Urinary bladder (tissue), 4 donors: ENCODE results near the gene P4HA2. TPM values are rescaled to one million over a fixed set of nuclear protein-coding genes. Genes with fewer than 3 reads are reported as not detected.
"Not testable (repeated sequence)": the region's sequence is repeated elsewhere in the genome, so short reads cannot be mapped to it uniquely, and the experiment has no call there.

ENCODE experiments used
- DNase-seq: peaks from one replicate; pipeline ENCODE4 v3.0.0-alpha.2; 2015; ENCODE audit errors: extremely low spot score
- H3K27ac ChIP-seq: one replicate; pipeline ENCODE4 v1.5.1; 2013; ENCODE audit warnings: low read depth, mild to moderate bottlenecking, moderate library complexity
- H3K36me3 ChIP-seq: one replicate; pipeline ENCODE4 v1.6.1; 2013; ENCODE audit warnings: mild to moderate bottlenecking, moderate library complexity; ENCODE audit not compliant: insufficient read depth
- H3K4me1 ChIP-seq: one replicate; pipeline ENCODE4 v1.6.1; 2013; ENCODE audit warnings: mild to moderate bottlenecking, moderate library complexity; ENCODE audit not compliant: insufficient read depth
- H3K4me3 ChIP-seq: one replicate; pipeline ENCODE4 v1.5.1; 2013; ENCODE audit warnings: low read depth, low read length
- WGBS: extraction: QIAGEN DNeasy Blood & Tissue Kit; methylation state at CpG from one replicate; pipeline ENCODE4 v1.1.7; 2013; 5-methylcytosine and 5-hydroxymethylcytosine counted together
- polyA plus RNA-seq: library from polyadenylated mRNA; stranded (reverse); fragments of 200-250 nt; gene quantifications from one replicate; pipeline ENCODE4 v1.2.3, GENCODE V29; 2013
- small RNA-seq: library from RNA; depleted of rRNA; stranded (forward); fragments of <200 nt; gene quantifications from one replicate; pipeline ENCODE3, GENCODE V24; 2014
- total RNA-seq: library from RNA; depleted of rRNA; stranded (reverse); fragments of >200 nt; gene quantifications from one replicate; pipeline ENCODE4 v1.2.3, GENCODE V29; 2014
- donor health status: healthy with polysubstance abuse.
- donor health status: healthy.

The P4HA2 gene
- total and polyA plus RNA-seq, 2 donors, result 44.2 to 102 TPM

DNA sequence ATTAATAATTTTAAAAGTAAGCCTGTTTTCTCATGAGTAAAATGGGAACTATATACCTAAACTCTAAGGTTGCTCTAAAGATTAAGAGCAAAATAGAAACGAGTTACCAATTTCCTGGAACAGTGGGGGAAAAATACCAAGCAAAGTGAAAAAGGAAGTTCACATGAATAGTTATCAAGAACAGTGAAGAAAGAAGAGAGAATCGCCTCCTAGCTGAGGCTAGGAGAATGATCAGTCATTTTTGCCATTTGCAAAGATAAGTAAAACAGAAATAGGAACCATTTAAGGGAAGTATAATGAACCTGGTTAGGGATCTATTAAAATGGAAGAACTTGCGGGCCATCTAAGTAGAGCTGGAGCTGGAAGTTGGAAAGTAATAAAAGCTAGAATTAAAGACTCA is 50.7 kb downstream of the P4HA2 start:
- Histone ChIP-seq H3K27ac (no peak overlapping the region), H3K4me3 (no peak overlapping the region), H3K36me3 (no peaks in the 10 kb centered on the region), H3K4me1 (no peaks in the 10 kb centered on the region)
- DNase-seq, result no peak
- WGBS, result 66% methylated on average over 3 of the region's 3 CpGs

DNA sequence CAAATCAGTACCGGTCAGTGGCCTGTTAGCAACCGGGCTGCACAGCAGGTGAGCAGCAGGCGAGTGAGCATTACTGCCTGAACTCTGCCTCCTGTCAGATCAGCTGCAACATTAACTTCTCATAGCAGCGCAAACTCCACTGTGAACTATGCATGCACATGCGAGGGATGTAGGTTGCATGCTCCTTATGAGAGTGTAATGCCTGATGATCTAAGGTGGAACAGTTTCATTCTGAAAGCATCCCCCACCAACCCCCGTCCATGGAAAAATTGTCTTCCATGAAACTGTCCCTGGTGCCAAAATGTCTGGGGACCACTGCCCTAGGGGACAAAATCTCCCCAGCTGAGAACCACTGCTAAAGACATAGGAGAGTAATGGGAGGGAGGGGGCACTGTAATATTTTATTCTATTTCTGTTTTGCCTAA is 51.1 kb downstream of the P4HA2 start:
- no peaks in the 10 kb centered on the region for H3K36me3 ChIP-seq

DNA sequence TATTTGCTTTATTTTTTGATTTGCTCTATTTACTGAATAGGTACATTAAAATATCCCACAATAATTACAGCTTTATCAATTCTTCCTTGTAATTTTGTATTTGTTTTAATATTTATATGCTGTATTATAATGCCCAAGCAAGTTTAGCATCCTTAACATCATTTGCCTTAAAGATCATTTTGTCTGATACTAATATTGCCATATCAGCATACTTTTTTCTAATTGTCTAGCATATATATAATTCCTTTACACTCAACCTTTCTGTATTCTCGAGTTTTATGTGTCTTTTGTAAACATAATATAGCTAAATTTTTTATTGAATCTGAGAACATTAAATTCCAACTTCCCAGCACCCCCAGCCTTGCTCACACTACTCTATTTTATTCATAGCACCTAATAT is 64.7 kb downstream of the P4HA2 start:
- Histone ChIP-seq H3K27ac (no peak overlapping the region), H3K36me3 (no peaks in the 10 kb centered on the region), H3K4me1 (no peaks in the 10 kb centered on the region), H3K4me3 (no peak overlapping the region)
- DNase-seq, result no peak
- WGBS, result 52% methylated on average over 1 of the region's 1 CpG

More for the DNA sequence above, 51.1 kb downstream of the P4HA2 start:
- DNase-seq, result no peak
- WGBS, result 83% methylated on average over 6 of the region's 6 CpGs
- Histone ChIP-seq H3K4me1 (no peaks in the 10 kb centered on the region), H3K4me3 (no peak overlapping the region), H3K27ac (no peak overlapping the region)

DNA sequence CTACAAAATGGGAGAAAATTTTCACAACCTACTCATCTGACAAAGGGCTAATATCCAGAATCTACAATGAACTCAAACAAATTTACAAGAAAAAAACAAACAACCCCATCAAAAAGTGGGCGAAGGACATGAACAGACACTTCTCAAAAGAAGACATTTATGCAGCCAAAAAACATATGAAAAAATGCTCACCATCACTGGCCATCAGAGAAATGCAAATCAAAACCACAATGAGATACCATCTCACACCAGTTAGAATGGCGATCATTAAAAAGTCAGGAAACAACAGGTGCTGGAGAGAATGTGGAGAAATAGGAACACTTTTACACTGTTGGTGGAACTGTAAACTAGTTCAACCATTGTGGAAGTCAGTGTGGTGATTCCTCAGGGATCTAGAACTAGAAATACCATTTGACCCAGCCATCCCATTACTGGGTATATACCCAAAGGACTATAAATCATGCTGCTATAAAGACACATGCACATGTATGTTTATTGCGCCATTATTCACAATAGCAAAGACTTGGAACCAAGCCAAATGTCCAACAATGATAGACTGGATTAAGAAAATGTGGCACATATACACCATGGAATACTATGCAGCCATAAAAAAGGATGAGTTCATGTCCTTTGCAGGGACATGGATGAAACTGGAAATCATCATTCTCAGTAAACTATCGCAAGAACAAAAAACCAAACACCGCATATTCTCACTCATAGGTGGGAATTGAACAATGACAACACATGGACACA is 65.9 kb downstream of the P4HA2 start:
- not testable (repeated sequence) for H3K27ac ChIP-seq, H3K36me3 ChIP-seq, DNase-seq, H3K4me3 ChIP-seq, H3K4me1 ChIP-seq
- 94% methylated on average over 4 of the region's 5 CpGs for WGBS

DNA sequence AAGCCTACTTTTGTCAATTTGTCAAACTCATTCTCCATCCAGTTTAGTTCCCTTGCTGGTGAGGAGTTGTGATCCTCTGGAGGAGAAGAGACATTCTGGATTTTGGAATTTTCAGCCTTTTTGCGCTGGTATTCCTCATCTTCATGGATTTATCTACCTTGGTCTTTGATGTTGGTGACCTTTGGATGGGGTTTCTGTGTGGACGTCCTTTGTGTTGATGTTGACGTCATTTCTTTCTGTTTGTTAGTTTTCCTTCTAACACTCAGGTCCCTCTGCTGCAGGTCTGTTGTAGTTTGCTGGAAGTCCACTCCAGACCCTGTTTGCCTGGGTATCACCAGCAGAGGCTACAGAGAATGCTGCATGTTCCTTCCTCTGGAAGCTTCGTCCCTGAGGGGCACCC is 71.2 kb downstream of the P4HA2 start:
- no peaks in the 10 kb centered on the region for H3K36me3 ChIP-seq
- H3K27ac ChIP-seq, result no peak overlapping the region
- no peaks in the 10 kb centered on the region for H3K4me1 ChIP-seq
- H3K4me3 ChIP-seq, result no peak overlapping the region
- no peak for DNase-seq
- 89% methylated on average over 4 of the region's 4 CpGs for WGBS

DNA sequence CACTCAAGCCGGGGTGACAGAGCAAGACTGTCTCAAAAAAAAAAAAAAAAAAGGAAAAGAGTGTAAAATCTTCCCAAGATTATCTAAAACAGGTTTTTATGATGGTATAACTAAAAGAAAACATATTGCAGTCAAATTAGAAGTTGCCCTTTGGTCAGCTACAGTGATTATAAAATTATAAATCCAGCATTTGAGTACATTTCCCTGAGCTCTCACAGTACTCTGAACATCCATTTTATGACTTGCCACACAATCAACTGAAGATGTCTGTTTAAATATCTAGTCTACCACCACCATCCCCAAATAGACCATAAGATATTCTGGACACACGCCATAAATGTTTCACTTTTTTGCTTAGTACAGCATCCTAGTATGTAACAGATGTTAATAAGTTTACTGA is 77.1 kb downstream of the P4HA2 start:
- Histone ChIP-seq H3K4me3 (no peak overlapping the region), H3K4me1 (no peaks in the 10 kb centered on the region), H3K27ac (no peak overlapping the region), H3K36me3 (no peaks in the 10 kb centered on the region)
- WGBS, result 86% methylated on average over 2 of the region's 2 CpGs
- no peak for DNase-seq

DNA sequence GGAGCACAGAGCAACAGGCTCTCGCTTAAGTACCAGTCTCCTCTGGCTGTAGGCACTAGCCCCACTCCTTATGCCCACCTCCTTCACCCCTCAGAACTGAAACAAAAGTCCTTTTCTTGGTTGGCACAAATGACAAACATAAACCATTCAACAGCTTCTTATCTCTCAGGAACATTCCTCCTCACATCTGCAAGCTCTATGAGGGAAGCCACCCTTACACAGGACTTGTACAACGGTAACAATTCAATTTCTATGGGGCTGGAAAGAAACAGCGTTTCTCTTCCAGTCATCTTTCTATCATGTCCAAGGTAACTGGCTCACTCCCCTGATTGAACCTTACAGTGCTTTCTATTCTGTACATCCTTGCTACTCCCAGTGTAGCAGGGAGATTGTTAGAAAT is 80.0 kb downstream of the P4HA2 start:
- DNase-seq, result no peak
- H3K27ac ChIP-seq, result no peak overlapping the region
- no peak overlapping the region for H3K4me3 ChIP-seq
- H3K36me3 ChIP-seq, result no peaks in the 10 kb centered on the region
- H3K4me1 ChIP-seq, result no peaks in the 10 kb centered on the region
- 79% methylated on average over 3 of the region's 3 CpGs for WGBS

DNA sequence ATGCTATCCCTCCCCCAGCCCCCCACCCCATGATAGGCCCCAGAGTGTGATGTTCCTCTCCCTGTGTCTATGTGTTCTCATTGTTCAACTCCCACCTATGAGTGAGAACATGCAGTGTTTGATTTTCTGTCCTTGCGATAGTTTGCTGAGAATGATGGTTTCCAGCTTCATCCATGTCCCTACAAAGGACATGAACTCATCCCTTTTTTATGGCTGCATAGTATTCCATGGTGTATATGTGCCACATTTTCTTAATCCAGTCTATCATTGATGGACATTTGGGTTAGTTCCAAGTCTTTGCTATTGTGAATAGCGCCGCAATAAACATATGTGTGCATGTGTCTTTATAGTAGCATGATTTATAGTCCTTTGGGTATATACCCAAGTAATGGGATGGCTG is 82.3 kb downstream of the P4HA2 start:
- DNase-seq, H3K36me3 ChIP-seq, H3K4me1 ChIP-seq, H3K27ac ChIP-seq, H3K4me3 ChIP-seq: not testable (repeated sequence)
- 92% methylated on average over 3 of the region's 3 CpGs for WGBS

DNA sequence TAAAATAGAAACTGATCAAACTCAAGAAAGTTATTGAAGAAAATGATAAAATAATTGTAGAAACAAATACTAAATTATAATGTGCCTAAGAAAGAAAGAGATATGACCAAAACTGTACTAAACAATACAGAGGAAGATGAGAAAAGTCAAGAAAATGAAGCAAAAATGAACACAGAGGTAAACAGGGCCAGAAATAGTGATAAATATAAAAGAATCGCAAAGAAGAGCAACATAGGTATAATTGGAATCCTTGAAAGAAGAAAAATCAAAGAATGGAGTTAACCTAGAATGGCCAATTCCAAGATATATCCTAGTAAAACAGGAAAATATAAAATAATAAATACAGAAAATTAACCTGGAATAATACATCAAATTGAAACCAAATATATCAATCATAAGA is 84.5 kb downstream of the P4HA2 start:
- Histone ChIP-seq H3K4me3 (no peak overlapping the region), H3K4me1 (no peaks in the 10 kb centered on the region), H3K27ac (no peak overlapping the region), H3K36me3 (no peaks in the 10 kb centered on the region)
- DNase-seq, result no peak
- WGBS, result 90% methylated on average over 1 of the region's 1 CpG

DNA sequence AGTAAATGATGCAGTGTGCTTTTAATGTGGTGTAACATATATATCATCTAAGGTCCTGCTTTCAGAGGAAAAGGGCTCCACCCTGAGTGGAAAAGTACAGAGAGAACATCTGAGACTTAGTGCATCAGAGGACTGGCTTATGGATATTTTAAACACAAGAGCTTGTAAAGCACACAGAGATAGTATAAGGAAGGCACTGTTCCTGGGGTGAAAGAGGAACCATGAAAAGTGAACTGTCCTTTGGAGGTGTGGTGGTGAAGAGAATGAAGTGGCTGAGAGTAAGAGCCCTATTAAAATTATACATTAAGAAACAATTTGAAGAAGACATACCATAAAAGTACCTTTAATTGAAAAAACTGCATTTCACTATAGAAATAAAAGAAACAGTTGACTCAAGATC is 85.2 kb downstream of the P4HA2 start:
- Histone ChIP-seq H3K36me3 (no peaks in the 10 kb centered on the region), H3K4me3 (no peak overlapping the region), H3K4me1 (no peaks in the 10 kb centered on the region), H3K27ac (no peak overlapping the region)
- no peak for DNase-seq

Small RNA genes lying within 50 kb of the gene (small RNA-seq; reads per million reads assigned to genes)
- not detected for gene AC063976.4

Other genes starting within 250 kb of the P4HA2 start
- gene ACSL6, start 216.2 kb downstream of the P4HA2 start, total RNA-seq, result 2.3 TPM
- 0.42 TPM for gene ACSL6, start 216.2 kb downstream of the P4HA2 start, polyA plus RNA-seq
- not detected for gene IL3, start 167.2 kb downstream of the P4HA2 start, total RNA-seq
- not detected for gene IL3, start 167.2 kb downstream of the P4HA2 start, polyA plus RNA-seq
- not detected for gene CSF2, start 154.1 kb downstream of the P4HA2 start, total RNA-seq
- gene CSF2, start 154.1 kb downstream of the P4HA2 start, polyA plus RNA-seq, result not detected
- gene PDLIM4, start 29.8 kb upstream of the P4HA2 start, total RNA-seq, result 17.4 TPM
- 114 TPM for gene PDLIM4, start 29.8 kb upstream of the P4HA2 start, polyA plus RNA-seq
- gene SLC22A4, start 66.5 kb upstream of the P4HA2 start, total RNA-seq, result 2.2 TPM
- 1.5 TPM for gene SLC22A4, start 66.5 kb upstream of the P4HA2 start, polyA plus RNA-seq
- gene SLC22A5, start 141.9 kb upstream of the P4HA2 start, total RNA-seq, result 9.3 TPM
- gene SLC22A5, start 141.9 kb upstream of the P4HA2 start, polyA plus RNA-seq, result 6.4 TPM